Endothelial cell of umbilical vein (primary cell): ENCODE results near the gene MS4A7.

Experiments used
- CTCF ChIP-seq, 2 donors: IDR thresholded peaks; 1 replicate in 1 of 2; 2 replicates in 1 of 2; pipeline ENCODE4 v1.5.1; 2011; ENCODE audit warnings: low read length in 2 of 2, mild to moderate bottlenecking in 2 of 2, moderate library complexity in 2 of 2, control low read depth in 1 of 2, inconsistent platforms in 1 of 2, low read depth in 1 of 2; ENCODE audit not compliant: insufficient read depth in 1 of 2; ENCODE audit errors: extremely low read depth in 1 of 2
- EZH2 ChIP-seq: IDR thresholded peaks from 2 replicates; pipeline ENCODE4 v1.6.1; 2012; ENCODE audit warnings: borderline replicate concordance, low read depth, mild to moderate bottlenecking, moderate library complexity, low read length, inconsistent platforms; ENCODE audit not compliant: severe bottlenecking
- GATA2 ChIP-seq: IDR thresholded peaks from 2 replicates; pipeline ENCODE4 v1.7.0; 2011; ENCODE audit warnings: low read depth, mild to moderate bottlenecking, moderate library complexity, mixed read lengths, low read length; ENCODE audit not compliant: insufficient read length, insufficient read depth
- JUN ChIP-seq: IDR thresholded peaks from 2 replicates; pipeline ENCODE4 v1.6.1; 2011; ENCODE audit warnings: borderline replicate concordance, low read depth; ENCODE audit not compliant: insufficient read length, insufficient read depth
- POLR2A ChIP-seq: IDR thresholded peaks from 2 replicates; pipeline ENCODE4 v1.6.1; 2012; ENCODE audit warnings: low read depth, mild to moderate bottlenecking, control low read depth, low read length
- POLR2AphosphoS5 ChIP-seq: IDR thresholded peaks from 2 replicates; pipeline ENCODE4 v1.6.1; 2012; ENCODE audit warnings: low read depth, mild to moderate bottlenecking, control low read depth, low read length, moderate library complexity; ENCODE audit not compliant: insufficient read depth

- TF ChIP-seq GATA2: no peak
- TF ChIP-seq CTCF (IDR thresholded peaks at IDR 0.05; ENCODE audit: extremely low read depth in 1 of 2, insufficient read depth in 1 of 2, low read depth in 1 of 2, low read length in 2 of 2): no peak
- TF ChIP-seq POLR2A: no peak
- TF ChIP-seq EZH2: no peak
- TF ChIP-seq POLR2AphosphoS5: no peak
- no peak for TF ChIP-seq JUN
Observed at GRCh38 chr11:60389279-60389910, 11.1 kb downstream of the MS4A7 start.
